ENCODE measurements around the gene DDX23.

DNA sequence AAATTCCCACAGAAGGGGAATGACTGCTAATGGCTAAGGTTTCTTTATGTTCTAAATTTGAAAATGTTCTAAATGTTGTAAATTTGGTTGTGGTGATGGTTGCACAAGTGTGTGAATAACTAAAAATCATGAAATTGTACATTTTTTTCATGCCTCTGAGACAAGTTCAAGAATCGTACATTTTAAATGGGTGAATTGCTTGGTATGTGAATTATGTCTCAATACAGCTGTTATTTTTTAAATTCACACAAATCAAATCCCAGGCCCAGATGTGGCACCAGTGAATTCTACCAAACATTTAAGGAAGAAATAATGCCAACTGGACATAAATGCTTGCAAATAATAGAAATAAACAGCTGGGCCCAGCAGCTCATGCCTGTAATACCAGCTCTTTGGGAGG, 42.3 kb upstream of the DDX23 start:
- TF ChIP-seq, protein P1, sequence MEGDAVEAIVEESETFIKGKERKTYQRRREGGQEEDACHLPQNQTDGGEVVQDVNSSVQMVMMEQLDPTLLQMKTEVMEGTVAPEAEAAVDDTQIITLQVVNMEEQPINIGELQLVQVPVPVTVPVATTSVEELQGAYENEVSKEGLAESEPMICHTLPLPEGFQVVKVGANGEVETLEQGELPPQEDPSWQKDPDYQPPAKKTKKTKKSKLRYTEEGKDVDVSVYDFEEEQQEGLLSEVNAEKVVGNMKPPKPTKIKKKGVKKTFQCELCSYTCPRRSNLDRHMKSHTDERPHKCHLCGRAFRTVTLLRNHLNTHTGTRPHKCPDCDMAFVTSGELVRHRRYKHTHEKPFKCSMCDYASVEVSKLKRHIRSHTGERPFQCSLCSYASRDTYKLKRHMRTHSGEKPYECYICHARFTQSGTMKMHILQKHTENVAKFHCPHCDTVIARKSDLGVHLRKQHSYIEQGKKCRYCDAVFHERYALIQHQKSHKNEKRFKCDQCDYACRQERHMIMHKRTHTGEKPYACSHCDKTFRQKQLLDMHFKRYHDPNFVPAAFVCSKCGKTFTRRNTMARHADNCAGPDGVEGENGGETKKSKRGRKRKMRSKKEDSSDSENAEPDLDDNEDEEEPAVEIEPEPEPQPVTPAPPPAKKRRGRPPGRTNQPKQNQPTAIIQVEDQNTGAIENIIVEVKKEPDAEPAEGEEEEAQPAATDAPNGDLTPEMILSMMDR (IDR thresholded peaks at IDR 0.05): no peak
- no peak for TF ChIP-seq POLR2A (IDR thresholded peaks at IDR 0.05)
- no peak for TF ChIP-seq POLR2AphosphoS5 (IDR thresholded peaks at IDR 0.05)
